D721Med (cell line): Measurements from ENCODE around the gene ADAMTS16.

ENCODE experiments used
- DNase-seq: peaks from one replicate; pipeline ENCODE4 v3.0.0; 2011; ENCODE audit warnings: low spot score; ENCODE audit not compliant: insufficient read length
- FAIRE-seq: peaks from 2 replicates; lab custom pipeline; 2011; peaks lifted over from hg19 to GRCh38; lab: Jason Lieb, UNC
- TF ChIP-seq, protein P1 (sequence below): IDR thresholded peaks from 2 replicates; pipeline ENCODE4 v1.5.1; 2012; ENCODE audit warnings: mild to moderate bottlenecking, control low read depth; ENCODE audit not compliant: insufficient read depth; ENCODE audit errors: missing control alignments

Gene ADAMTS16

DNA sequence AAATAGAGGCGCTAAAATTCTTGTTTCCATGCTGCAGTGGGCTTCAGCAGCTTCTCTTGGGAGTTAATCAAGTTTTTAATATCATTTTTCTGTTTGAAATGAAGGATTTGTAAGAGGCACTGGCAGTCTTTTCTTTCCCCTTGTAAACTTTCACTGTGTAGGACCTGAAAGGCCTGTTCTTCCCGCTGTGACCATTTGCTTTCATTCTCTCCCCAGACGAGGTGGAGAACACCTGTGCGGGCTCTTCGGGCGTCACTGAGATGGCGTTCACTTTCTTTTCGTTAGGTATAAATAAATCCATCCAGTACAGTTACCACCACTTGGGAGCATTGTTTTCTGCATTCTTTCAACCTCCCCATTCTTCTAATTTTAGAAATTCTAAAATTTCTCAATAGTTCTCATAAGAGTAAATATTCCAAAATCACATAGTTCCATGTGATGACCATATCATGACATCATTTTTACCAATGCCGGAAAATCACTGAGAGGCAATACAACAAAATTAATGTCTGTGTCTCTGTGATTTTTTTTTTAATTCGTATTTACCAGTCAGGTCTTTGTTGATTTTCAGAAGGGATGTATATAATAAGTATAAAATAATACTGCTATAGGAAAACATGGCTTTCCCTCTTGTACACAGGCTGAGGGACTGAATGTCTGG, 150.7 kb downstream of the ADAMTS16 start:
- TF ChIP-seq, protein P1, sequence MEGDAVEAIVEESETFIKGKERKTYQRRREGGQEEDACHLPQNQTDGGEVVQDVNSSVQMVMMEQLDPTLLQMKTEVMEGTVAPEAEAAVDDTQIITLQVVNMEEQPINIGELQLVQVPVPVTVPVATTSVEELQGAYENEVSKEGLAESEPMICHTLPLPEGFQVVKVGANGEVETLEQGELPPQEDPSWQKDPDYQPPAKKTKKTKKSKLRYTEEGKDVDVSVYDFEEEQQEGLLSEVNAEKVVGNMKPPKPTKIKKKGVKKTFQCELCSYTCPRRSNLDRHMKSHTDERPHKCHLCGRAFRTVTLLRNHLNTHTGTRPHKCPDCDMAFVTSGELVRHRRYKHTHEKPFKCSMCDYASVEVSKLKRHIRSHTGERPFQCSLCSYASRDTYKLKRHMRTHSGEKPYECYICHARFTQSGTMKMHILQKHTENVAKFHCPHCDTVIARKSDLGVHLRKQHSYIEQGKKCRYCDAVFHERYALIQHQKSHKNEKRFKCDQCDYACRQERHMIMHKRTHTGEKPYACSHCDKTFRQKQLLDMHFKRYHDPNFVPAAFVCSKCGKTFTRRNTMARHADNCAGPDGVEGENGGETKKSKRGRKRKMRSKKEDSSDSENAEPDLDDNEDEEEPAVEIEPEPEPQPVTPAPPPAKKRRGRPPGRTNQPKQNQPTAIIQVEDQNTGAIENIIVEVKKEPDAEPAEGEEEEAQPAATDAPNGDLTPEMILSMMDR, result no peak
- DNase-seq, result no peak
- FAIRE-seq, result no peak

DNA sequence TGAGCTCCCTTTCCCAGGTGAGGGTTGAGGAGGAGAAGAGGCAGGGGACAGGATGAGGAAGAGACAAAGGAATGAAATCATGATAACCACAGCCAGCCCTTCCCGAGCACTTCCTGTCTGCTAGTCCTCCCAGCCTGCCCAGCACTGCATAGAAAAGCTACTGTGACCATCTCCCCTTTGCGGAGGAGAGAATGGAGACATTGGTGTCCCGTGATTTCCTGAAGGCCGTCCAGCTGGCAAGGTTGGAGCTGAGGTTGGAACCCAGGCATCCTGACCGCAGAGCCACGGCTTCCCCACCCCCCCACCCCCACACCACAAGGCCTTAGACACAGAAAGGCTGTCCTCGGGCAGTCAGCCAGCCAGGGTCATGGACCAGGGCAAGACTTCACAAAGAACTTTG, 151.2 kb downstream of the ADAMTS16 start:
- TF ChIP-seq, protein P1, result no peak
- FAIRE-seq (no peak), DNase-seq (no peak)

DNA sequence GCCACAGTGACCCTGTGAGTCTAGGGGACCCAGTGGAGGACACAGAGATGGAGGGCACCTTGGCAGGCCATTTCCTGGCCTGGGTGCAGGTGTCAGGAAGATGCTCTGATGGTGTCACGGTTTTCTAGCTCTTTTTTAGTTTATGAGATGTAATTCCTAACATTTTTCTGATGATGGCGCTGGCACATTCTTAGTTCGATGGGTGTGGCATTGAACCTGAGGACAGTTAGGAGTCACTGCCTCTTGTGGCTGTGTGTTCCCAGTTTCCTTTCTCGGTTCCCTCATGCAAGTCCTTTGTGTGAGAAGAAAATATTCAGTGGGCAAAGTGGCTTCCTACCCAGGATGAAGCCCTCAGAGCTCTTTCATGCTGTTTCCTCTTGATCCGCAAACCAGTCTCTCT, 152.9 kb downstream of the ADAMTS16 start:
- TF ChIP-seq, protein P1, result no peak
- no peak for FAIRE-seq
- no peak for DNase-seq

DNA sequence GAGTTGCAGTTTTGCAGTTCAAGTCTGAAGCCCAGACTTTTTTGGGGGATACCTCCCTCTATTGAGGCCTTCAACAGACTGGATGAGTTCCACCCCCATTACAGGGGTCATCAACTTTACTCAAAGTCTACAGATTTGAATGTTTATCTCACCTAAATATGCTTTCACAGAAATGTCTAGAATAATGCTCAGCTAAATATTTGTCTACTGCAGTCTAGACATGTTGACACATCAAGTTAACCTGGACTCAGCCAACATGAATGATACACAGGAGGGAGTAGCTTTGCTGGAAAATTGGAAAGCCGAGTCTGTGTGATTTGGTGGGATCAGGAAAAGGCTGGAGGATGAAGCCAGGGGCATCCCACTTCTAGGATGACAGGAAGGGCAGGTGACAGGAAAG, 154.3 kb downstream of the ADAMTS16 start:
- DNase-seq (no peak), FAIRE-seq (no peak)
- TF ChIP-seq, protein P1, result no peak

DNA sequence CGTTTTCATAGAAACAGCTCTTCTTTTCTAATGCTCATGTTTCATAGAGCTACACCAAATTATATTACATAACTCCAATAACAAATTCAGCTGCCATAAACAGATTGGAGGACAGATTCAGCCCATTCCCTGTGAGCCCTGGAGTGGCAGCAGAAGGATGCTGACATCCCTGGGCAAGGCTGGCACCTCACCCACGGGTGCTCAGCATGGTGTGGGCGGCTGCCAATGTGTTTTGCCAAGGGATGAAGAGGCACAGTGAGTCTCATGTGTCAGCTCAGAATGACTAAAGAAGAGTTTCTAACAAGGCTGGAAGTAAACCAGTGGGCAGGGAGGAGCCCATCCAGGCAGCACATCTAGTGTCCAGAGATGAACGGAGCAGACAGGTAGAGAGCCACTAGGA, 155.2 kb downstream of the ADAMTS16 start:
- FAIRE-seq (no peak), DNase-seq (no peak)
- TF ChIP-seq, protein P1, result no peak

DNA sequence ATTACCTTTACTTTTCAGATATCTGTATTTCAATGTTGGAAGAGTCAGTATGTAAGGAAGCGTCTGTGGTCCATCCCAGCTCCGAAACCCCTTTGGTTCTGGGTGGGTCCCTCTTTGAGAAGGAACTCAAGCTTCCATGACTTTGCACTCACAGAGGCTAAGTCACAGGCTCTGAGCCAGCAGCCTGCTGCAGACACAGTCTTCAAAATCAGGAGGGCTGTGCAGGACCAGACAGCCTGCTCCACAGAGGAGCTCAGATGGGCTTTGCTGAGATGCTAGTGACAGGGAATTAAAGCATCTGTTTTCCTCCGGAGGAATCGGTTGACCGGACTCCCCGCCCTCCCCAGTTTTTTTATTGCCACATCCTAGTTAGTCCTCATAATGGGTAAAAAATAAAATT, 155.9 kb downstream of the ADAMTS16 start:
- DNase-seq (no peak), FAIRE-seq (no peak)
- TF ChIP-seq, protein P1, result no peak

DNA sequence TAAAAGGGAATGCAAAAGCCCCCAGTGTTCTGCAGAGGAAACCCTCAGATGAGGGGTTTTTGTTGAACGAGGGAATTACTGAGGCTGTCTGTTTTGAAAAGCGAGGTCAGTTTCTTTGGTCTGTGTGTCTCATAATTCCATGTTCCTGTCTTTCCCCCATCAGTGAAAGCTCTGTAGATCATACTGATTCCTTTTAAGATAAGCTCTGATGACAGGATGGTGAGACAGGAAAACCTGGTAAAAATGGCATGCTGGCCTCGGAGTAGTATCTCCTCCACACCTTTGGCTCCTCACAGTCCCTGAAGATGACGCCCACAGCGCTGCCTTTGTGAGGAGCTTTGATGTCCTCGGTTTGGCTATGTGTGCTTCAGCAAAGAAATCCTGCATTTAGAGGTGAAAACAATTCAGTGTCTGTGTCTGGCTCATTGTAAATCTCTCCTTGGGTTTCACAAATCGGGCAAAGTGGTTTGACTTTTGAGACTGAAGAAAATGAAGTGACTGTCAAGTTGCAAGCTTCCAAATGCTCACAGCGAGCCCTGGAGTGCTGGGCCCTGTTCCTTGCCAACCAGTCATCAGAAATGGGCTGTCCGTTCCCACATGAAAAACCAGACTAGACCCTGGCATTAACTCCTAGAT, 157.4 kb downstream of the ADAMTS16 start:
- DNase-seq (no peak), FAIRE-seq (no peak)
- TF ChIP-seq, protein P1, result no peak
